ENCODE measurements around the gene KLHL36.
A peak's percentile ranks its signal among the peaks of the same experiment; 100 is the strongest.

The KLHL36 gene

DNA sequence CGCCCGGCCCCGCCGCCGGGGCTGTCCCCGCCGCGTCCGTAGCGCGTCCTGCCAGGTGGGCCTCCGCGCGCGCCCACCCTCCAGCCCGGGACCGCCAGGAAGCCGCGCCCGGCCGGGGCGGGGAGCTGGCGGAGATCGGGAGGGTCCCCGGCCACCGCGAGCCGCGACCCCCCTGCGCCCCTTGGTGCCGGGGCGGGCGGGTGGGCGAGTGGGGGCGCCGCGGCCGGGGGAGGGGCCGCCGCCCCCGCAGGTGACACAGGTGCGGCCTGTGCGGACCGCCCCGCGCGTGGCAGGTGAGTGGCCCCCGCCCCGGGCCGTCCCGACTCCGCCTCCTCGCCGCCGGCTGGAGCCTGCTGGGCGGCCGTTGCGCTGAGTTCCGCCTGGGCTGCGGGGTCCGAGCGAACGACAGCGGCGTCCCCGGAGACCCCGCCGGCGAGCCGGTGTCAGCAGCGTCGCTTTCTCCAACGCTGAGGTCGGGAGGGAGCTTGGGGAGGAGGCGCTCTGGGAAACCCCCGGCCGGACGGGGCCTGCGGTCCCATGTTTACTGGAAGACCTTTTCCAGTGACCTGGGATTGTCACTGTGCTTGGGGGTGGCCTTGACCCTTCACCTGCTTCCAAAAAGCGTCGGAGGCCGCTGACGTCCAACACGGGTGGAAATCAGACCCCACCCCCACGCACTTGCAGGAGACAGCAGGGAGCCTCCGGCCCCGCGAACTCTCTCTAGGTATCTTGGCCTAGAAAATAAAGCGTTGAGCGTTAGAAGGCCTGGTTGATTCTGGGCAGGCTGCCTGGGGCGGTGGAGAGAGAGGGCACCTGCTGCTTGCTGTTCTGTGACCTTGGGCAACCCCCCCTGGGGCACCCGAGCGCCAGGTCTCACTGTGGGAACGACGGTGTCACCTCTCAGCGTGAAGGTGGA is 542 bp downstream of the KLHL36 start:
- DNase-seq = no peak

GRCh38 chr16:84649511-84649861 is 1.2 kb downstream of the KLHL36 start:
- no peak for DNase-seq

GRCh38 chr16:84650062-84650991 is 2.0 kb downstream of the KLHL36 start:
- DNase-seq = no peak

DNA sequence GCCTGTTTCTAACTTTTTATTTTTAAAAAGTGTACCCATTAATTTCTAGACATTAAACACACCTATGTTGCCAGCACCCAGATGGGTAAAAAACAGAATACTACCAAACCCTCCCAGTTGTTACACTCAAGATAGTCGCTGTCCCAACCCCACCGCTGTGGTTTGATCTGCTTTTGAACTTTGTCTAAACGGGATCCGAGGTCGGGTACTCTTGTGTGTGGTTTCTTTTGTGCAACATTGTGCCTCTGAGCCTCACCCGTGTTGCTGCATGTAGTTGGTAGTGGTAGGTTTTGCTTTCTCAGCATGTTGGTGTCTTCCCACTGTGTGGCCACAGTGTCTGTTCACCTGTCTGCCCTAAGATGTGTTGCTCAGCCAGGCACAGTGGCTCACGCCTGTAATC is 4.3 kb downstream of the KLHL36 start:
- no peak for DNase-seq

GRCh38 chr16:84654238-84654637 is 5.9 kb downstream of the KLHL36 start:
- DNase-seq = no peak

DNA sequence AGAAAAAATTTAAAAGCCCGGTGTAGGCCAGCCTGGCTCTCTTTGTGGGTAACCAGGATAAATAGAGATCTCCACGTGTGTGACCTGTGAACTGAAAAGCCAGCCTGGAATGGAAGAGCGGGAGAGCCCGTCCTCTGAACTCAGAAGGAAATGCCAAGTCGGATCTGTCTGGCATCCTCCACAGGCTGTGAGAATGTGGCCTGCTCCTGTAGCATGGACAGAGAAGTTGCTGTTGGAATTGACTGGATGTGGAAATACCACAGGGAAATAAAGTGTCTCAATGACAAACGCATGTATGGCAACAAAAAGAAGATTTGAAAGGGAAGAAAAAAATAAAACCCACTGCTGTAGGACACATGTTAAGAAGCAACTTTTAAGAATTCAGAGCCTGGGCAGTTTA is 6.7 kb downstream of the KLHL36 start:
- DNase-seq = no peak

DNA sequence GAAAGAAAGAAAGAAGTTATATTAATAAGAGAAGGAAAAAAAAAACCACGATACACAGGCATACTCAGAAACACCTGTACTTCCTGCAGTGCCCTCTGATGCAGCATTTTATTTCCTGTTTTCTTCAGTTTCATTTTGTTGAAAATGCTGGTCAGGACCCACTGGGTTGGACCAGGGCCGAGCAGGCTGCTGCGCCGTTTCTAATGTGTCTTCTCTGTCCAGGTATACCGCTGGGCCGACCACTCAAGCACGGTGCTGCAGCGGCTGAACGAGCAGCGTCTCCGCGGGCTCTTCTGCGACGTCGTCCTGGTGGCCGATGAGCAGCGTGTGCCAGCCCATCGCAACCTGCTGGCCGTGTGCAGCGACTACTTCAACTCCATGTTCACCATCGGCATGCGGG is 8.3 kb downstream of the KLHL36 start:
- no peak for DNase-seq

GRCh38 chr16:84657229-84657837 is 9.0 kb downstream of the KLHL36 start:
- no peak for DNase-seq

- no peak for DNase-seq
Observed at GRCh38 chr16:84658690-84659089, 10.4 kb downstream of the KLHL36 start.

- no peak for DNase-seq
Observed at GRCh38 chr16:84659656-84660300, 11.5 kb downstream of the KLHL36 start.

GRCh38 chr16:84660973-84661372 is 12.7 kb downstream of the KLHL36 start:
- no peak for DNase-seq

GRCh38 chr16:84661418-84662060 is 13.2 kb downstream of the KLHL36 start:
- DNase-seq = no peak

GRCh38 chr16:84662471-84662870 is 14.2 kb downstream of the KLHL36 start:
- DNase-seq = no peak

GRCh38 chr16:84663433-84664101 is 15.3 kb downstream of the KLHL36 start:
- DNase-seq = peak; percentile 81

DNA sequence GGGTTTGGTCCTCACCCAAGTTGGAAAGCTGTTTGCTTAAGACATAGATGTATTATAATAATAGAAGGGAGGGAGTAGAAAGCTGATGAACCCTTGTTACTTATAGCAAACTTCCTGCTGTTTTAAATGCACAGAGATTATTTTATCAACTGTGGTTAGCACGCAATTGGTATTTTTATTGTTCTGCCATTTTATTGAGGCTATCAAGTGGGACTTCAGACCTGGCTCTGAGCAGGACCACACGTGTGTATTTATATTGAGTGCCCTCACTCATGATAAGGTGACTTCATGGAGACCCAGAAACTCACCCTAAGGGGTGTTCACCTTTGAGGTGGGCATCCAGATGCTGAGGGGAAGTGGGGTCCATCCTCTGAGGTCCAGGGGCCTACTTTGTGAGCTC is 17.0 kb downstream of the KLHL36 start:
- DNase-seq = no peak

- DNase-seq = no peak
Observed at GRCh38 chr16:84665843-84666242, 17.5 kb downstream of the KLHL36 start.

DNA sequence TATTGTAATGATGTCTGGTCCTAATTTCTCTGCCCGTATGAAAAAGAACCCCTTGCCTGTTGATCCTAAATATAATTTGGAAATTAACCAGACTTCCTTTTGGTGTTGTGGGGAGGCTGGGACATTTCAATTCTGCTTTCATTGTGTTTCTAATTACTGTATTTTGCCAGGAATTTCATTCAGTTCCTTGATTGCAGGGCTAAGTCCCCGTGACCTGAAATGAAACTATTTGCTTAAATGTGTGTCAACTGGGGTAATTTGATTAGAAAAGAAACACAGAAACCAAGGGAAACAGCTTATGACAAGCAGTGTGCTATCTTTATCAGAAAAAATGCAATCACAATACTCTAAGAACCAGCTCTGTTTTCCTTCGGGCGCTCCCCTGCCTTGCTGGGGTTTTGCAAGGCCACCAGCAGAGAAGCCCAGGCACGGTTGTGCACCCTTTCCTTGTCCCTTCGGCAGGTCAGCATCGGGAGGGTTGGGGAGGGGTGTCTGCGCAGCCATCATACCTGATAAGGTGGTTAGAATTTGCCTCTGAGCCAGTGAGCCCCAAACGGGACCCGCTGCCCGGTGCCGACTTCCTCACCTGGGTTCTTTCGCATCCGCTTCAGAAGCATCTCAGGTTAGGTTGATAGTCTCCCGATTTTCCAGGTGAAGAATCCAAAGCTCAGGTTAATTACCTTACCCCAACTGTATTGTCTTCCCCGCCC is 19.4 kb downstream of the KLHL36 start:
- DNase-seq = no peak

DNA sequence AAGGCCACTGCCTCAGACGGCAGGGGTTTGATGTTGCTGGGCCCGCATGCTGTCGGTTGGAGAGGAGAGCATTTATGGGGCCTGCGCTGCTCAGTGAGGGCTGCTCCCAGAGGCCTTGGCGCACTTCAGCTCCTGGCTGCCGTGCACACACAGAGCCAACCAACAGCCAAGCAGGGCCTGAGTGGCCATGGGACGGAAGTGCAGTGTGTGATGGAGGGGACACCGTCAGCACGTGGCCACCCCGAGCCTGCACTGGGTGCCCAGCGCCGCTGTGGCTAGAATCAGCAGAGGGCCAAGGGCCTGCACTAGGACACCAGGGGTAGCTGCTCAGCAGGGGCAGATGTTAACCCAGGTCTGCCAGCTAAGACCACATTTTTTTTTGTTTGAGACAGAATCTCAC is 21.8 kb downstream of the KLHL36 start:
- DNase-seq = no peak

DNA sequence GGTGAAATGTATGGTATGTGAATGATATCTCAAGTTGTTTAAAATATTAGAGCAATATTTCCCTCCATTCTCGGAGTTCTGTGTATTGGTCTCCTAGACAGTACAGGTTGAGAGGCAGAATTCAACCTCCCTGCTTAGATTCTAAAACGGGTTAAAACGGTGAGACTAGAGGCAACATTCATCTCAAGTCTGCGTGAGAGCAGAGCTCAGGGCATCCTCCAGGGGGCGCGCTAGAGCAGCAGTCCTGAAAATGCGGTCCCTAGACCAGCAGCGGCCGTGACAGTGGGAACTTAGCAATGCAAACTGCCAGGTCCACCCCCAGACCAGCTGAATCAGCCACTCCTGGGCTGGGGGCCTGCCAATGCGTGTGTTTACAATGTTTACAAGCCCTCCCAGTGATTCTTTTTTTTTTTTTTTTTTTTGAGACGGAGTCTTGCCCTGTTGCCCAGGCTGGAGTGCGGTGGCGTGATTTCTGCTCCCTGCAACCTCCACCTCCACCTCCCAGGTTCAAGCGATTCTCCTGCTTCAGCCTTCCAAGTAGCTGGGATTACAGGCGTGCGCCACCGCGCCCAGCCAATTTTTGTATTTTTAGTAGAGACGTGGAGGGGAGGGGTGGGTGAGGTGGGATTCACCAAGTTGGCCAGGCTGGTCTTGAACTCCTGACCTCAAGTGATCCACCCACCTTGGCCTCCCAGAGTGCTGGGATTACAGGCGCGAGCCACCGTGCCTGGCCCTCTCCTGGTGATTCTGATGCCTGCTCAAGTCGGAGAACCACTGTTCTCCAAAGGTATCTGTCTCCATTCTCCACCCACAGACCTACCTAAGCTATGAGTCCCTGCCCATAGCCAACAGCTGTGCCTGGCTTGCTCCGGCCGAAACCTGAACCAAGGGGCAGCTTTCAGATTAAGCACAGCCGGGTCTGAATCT is 24.2 kb downstream of the KLHL36 start:
- no peak for DNase-seq

GRCh38 chr16:84673203-84673535 is 24.9 kb downstream of the KLHL36 start:
- no peak for DNase-seq
